HG02571 (cell line): ENCODE data around the gene GLS.
A peak's percentile ranks its signal among the peaks of the same experiment; 100 is the strongest.
"Not testable (repeated sequence)": the region's sequence is repeated elsewhere in the genome, so short reads cannot be mapped to it uniquely, and the experiment has no call there.

ENCODE experiments used
- ATAC-seq: cut with Tn5 transposase; IDR thresholded peaks from one replicate; pipeline ENCODE4 v1.9.1; 2021; ENCODE audit warnings: mild to moderate bottlenecking, moderate library complexity; ENCODE audit not compliant: unreplicated experiment

Gene GLS

DNA sequence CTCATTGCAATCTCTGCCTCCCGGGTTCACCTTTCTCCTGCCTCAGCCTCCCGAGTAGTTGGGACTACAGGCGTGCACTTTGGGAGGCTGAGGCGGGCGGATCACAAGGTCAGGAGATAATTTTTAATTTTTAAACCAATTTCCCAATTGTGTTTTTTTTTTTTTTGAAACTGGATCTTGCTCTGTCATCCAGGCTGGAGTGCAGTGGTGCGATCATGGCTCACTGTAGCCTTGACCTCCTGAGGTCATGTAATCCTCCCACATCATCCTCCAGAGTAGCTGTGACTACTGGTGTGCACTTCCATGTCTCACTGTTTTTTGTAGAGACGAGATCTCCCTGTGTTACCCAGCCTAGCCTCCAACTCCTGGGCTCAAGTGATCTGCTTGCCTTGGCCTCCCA lies 49.3 kb downstream of the GLS start:
- ATAC-seq, result no peak

DNA sequence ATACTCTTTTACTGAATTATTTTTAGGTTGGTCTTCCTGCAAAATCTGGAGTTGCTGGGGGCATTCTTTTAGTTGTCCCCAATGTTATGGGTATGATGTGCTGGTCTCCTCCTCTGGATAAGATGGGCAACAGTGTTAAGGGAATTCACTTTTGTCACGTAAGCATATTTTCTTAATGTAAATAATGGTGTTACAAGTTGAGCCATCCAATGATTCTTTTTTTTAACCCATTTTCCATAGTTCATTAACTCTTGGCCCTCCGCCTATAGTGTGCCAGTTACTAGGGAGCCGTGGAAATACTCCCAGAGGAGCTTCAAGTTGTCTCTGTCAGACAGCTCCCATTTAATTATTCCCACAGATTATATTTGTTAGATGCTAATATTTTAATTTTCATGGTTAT lies 49.8 kb downstream of the GLS start:
- ATAC-seq, result no peak

DNA sequence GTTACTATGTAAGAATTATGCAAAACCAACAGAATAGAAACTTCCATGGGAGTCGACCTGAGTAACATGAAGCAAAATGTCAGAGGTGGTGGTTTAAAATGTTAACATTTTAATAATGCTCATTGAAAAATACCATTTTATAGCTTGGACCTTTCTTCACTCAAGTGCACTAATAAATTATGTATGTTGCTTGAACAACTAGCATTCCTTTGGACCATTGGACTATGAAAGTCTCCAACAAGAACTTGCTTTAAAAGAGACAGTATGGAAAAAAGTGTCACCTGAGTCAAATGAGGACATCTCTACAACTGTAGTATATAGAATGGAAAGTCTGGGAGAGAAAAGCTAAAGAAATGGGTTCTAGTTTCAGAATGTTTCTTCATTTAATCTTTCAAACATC lies 51.9 kb downstream of the GLS start:
- no peak for ATAC-seq

GRCh38 chr2:190933361-190933760 lies 52.7 kb downstream of the GLS start:
- ATAC-seq, result no peak

DNA sequence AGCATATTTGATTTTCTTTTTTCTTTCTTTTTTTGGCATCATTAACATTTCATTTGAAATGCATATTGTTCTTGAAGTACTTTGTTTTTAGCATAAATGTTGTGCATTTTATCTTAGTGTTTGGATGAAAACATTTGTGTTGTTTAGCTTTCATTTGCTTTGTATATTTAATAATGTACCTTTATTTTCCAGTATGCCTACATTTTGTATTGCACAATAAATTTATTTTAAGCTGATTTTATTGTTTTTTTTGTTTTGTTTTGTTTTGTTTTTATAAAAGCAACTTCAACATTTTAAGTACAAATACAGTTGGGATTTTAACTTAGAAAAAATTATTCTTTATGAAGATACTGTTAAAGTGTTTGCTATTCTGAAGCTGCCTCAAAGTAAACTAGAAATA lies 54.4 kb downstream of the GLS start:
- no peak for ATAC-seq

GRCh38 chr2:190938771-190939335 lies 58.2 kb downstream of the GLS start:
- no peak for ATAC-seq

GRCh38 chr2:190940454-190940853 lies 59.8 kb downstream of the GLS start:
- ATAC-seq, result no peak

- no peak for ATAC-seq
Measured at GRCh38 chr2:190941571-190941970, 61.0 kb downstream of the GLS start.

DNA sequence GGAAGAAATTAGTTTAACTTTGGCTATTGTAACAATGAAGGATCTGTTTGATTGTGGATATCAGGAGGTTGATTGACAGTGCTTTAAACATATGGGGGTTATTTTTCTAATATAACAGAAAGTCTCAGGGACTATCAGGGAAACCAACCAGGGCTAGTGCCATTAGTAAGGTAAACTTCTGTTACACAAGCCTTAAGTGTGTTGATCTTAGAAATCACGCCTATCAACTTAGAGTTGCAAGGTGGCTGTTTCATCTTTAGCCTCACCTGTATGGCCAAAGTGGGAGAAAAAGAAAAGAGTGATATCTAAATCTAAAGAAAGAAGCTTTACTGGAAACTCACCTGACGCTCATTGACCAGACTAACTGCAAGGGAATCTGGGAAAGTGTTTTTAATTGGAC lies 62.1 kb downstream of the GLS start:
- ATAC-seq, result no peak

DNA sequence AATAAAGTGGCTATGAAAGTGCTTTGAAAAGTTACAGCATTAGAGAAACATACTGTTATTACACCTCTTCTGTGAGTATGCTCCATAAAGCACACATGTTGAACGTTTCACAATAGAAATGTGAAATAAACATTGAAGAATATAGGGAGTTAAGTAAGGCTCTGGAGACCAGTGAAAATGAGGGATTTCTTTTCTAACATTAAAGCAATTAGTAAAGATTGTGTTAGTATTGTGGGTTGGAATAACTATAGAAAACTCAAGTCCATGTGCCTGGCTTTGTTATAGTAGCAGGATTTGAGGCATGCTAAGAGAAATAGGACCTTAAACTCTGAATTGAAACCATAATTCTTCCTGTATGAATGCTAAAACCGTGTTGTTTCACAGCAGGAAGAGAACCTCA lies 63.1 kb downstream of the GLS start:
- ATAC-seq, result no peak

DNA sequence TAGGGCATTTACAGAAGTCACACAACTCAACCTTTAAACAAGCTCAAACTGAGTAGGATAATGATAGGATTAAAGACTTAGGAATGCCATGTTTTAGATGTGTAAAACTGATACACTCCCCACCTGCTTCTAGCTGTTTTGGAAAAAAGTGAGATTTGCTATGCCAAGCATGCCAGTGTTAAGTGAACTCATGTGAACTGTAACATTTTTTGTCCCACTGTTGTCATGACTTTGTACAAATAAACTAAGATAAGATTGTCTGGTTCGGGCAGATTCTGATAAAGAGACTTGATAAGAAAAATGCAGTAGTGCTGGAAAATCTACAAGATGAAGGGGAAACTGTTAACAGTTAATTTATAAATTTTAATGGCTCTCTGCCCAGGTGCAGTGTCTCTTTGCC lies 66.5 kb downstream of the GLS start:
- no peak for ATAC-seq

DNA sequence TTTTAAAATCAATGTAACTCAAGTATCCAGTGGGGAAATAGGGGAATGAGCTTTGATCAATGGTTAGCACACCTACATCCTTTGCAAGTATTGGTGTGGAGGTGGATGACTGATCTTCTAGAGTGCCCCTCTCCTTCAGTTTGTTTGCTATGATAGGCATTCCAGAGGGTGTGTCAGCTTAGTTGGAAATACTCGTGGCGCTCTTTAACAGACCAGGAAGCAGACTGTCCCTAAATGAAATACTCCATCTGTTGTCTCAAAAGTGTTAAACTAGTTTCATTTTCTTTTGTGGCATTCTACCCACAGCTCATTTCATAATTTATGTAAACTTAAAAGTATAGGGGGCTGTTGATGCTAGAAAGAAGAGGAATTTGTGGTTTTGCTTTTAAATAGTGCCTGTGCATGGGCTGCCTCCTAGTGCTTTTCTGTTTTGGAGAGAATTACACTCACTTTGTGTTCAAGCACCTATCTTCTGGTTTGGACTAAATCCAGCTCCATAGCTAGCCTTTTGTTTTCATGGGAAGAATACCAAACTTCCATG lies 67.2 kb downstream of the GLS start:
- no peak for ATAC-seq

- no peak for ATAC-seq
Measured at GRCh38 chr2:190948671-190949070, 68.0 kb downstream of the GLS start.

- ATAC-seq, result no peak
Measured at GRCh38 chr2:190950566-190950991, 70.0 kb downstream of the GLS start.

DNA sequence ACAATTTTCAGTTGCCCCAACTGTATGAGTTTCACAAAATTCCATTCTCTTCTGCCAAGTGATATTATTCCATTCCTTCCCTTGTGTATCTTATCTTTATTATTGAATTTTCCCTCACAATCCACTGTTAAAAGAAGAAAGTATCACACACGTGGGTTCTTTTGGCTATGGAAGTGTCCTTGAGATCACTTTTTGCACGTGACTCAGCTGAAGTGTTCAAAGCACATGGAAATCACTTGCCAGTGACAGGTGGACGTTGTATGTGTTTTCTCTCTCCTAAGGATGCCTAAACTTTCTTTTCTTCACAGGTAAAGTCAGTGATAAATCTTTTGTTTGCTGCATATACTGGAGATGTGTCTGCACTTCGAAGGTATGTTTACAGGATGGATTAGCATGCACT lies 72.6 kb downstream of the GLS start:
- ATAC-seq, result no peak

DNA sequence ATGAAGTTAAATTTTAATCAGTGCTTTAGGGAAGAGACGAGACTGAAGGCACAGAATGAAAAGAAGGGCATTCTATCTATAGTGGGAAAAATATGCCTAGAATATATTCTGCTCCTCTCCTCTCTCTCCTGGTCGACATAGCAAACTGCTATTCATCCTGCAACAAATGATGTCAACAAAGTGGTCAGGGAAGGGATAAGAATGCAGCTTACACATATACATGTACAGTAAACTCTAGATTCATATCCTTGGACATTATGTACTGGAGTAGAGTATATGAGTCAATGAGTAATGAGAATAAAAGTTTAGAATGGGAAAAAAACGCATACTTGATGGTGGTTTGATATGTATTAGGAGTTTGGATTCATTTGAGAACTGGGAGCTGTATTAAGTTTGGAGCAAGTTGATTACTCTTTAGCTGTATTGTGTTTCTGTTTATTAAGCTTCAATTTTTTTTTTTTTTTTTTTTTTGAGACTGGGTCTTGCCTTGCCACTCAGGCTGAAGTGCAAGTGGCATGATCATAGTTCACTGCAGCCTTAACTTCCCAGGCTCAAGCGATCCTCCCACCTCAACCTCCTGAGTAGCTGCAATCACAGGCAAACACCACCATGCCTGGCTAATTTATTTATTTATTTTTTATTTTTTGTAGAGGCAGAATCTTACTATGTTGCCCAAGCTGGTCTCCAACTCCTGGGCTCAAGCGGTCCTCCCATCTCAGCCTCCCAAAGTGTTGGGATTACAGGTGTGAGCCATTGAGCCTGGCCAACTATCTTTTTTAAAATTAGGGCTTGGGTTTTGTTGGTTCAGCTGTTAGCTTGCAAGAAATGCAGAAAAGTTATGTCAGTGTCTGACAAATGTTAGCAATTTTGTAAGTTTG lies 79.5 kb downstream of the GLS start:
- ATAC-seq, result no peak

GRCh38 chr2:190961117-190961516 lies 80.5 kb downstream of the GLS start:
- not testable (repeated sequence) for ATAC-seq

DNA sequence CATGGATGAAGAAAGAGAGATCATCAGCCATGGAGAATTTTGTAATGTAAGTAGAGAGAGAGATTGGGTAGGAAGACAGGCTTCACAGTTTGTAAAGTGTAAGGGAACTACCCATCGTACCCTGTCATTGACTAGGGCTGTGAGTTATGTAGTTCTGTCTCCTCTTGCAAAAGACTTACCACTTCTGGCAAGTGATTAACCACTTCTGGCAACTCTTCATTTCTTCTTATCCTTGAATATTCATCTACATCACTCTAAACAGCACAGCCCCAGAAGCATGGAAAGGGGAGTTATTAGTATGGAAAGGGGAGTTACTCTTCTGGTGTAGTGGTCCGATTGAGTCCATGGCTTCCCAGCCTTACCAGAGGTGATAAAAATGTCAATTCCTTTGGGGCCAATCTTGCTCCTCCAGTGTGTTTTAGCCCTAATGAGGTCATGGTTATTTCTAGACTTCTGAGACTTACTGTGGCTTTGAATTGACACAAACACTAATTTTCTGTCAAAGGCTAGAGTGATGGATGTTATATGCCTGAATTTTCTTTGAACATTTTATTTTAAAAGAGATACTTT lies 81.4 kb downstream of the GLS start:
- peak; percentile 38 for ATAC-seq

DNA sequence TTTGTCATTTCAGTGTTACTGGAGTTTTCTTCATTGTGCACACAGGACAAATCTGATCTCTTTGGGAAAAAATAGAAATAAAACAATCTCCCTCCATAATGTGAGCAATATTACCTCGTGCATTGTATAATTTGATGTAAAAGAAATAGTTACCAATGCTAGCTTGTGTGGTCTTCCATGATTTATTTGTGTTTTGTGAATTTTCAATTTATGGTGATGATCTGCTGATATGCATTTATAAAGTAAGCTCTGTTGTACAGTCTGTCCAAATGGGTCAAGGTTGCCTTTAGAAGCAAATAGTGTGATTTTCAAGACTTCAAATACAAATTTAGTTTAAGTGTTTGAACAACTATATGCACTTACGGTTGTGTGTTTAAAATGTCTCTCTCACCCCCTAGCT lies 82.5 kb downstream of the GLS start:
- ATAC-seq, result no peak

GRCh38 chr2:190964170-190964795 lies 83.7 kb downstream of the GLS start:
- ATAC-seq, result no peak

DNA sequence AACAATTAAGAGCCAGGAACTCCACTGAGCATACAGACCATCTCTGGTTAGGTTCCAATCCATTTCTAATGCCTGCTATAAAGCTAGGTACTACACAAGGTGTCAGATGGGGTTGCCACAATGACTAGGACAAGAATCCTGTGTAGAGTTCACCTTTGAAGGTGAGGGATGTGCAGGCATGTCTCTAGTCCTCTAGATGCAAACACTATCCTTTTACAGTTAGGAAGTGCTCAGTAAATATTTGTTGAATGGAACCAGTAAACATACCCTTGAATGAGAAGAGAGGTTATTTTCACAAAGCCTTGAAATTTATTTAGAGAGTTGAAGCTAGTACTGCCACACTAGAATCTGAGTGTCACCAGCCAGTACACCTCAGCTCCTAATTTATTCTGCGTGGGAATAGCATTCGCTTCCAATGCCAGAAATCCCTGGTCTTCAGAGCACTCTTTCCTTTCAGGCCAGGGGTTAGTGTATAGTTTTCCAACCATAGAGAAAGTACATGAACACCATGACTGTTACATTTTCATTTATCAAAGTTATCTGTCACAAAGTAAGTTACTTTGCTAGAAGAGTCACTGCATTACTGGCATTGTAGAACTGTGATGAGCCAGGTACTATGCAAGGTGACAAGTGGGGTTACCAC lies 85.1 kb downstream of the GLS start:
- ATAC-seq, result no peak
